Measurements from ENCODE around the gene PTRHD1.

The PTRHD1 gene

DNA sequence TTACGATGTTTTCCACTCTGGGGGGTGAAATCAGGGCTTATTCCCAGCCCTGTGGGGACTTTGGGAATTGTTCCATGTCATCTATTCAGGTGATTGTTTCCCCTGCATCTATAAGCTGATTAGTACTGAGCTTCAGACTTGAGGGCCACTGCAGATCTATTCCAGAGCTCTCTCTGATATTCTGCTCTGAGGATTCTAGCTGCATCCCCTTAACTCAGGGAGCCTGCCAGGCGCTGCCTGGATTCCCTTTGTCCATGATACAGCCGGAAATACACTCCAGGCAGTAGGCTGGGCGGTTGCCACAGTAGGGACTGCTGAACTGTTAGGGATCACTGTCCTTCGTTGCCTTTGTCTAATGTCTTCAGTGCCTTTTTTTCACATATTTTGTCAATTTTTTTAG, 31.3 kb downstream of the PTRHD1 start:
- DNase-seq (ENCODE audit: low read depth in 2 of 2): no peak

DNA sequence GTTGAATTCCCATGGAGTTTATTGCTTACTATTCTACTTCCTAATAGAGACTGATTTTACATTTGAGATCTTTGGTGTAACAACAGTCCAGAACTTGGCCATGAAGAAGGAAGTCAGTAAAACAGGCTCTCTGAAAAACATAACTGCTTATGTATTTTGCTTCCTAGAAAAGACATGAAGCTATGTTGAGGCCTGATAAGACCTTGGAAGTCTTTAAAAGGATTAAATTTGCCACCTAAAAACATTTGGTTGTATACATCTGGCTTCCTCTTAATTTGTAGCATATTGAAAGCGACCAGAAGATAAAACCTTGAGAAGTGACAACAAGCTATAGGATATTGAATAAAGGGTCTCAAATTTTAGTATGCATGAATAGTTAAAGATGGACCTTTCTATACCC, 36.4 kb downstream of the PTRHD1 start:
- DNase-seq (ENCODE audit: low read depth in 2 of 2): no peak

GRCh38 chr2:24754985-24755705, 38.0 kb downstream of the PTRHD1 start:
- no peak for DNase-seq (ENCODE audit: low read depth in 2 of 2)

DNA sequence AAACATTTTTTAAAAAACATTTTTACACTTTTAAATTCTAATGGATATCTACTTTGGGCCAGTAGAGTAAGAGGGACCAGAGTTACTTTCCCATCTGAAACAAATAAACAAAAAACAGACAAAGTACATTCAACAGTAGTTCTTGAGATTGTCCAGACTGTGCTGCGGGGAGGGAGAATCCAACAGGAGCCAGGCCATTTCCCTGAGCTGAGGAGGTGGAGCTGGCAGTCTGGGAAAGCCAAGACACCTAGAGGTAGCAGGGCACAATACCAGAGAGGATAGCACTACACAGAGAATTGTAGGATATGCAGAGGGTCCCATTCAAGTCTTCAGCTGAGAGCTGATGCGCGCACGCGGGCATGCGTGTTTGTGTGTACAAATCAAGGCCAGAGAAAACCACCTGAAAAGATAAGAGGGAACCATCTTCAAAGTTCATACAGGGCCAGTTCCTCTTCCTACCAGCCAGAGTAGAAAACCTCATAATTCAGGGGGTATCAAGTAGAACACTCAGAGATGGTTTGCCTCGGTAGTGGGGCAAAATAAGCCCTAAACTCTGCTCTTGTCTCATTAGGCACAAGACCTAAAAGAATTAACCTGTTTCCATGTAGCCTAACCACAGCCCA, 44.0 kb downstream of the PTRHD1 start:
- DNase-seq (ENCODE audit: low read depth in 2 of 2): no peak

DNA sequence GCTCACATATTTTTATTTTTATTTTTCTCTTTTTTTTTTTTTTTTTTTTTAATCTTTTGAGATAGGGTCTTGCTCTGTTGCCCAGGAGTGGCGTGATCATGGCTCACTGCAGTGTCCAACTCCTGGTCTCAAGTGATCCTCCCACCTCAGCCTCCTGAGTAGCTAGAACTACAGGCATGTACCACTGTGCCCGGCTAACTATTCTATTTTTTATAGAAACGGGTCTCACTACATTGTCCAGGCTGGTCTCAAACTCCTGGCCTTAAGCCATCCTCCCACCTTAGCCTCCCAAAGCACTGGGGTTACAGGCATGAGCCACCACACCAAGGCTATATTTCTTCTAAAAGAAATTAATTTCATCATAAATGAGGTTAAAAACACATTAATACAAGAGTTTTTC, 45.9 kb downstream of the PTRHD1 start:
- DNase-seq (ENCODE audit: low read depth in 2 of 2): no peak

DNA sequence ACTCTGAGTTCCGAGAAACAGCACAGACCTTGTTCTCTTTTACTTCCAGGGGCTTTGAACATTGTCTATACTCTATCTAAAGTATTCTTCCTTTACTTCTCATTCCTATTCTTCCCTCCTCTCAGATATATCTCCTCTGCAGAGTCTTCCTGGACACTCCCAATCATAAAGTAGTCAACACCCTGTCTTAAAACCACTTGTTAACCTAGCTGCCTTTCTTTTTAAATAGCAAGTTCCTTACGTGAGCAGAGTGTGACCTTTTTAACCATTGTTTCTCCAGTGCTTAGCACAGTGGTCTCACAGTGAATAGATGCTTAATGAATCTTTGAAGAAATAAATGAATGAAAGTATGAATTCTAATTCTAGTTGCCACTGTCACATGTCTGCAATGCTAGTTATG, 47.4 kb downstream of the PTRHD1 start:
- DNase-seq (ENCODE audit: low read depth in 2 of 2): no peak

DNA sequence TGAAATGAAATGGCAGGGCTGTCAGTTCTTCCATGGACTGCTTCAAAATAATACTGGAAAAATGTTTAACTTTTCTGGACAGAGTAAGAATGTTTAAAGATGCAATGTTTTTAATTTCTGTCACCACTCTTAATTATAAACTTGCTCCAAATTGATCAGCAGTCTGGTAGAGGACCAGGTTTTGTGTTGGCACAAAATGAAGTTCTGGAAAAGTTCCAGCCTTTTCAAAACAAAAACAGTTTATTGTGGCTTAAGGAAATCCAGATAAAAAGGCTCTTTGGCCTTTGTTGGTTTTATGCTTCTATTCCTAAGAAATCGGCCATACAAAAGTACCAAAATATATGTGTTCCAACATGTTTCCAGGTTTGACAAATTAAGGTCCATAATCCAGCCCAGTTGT, 48.8 kb downstream of the PTRHD1 start:
- DNase-seq (ENCODE audit: low read depth in 2 of 2): no peak

DNA sequence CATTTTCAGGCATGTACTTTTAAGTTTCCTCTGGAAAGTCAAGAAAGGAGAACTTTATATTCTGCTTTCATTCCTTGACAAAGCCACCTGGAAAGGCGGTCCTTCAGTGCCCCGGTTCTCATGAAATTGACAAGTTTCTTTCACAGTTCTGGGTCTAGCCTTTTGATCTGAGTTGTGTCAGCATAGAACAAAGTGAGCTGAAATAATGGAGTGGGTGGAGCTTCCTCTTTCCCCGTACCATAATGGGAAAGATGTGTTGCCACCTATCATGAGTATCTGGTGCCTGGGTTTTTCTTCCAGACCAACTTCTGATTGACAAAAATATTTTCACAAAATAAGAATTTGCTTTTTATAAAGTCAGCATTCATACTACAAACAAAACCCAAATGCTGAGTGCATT, 49.3 kb downstream of the PTRHD1 start:
- DNase-seq (ENCODE audit: low read depth in 2 of 2): no peak

GRCh38 chr2:24742730-24743129, 50.5 kb downstream of the PTRHD1 start:
- DNase-seq (ENCODE audit: low read depth in 2 of 2): no peak

DNA sequence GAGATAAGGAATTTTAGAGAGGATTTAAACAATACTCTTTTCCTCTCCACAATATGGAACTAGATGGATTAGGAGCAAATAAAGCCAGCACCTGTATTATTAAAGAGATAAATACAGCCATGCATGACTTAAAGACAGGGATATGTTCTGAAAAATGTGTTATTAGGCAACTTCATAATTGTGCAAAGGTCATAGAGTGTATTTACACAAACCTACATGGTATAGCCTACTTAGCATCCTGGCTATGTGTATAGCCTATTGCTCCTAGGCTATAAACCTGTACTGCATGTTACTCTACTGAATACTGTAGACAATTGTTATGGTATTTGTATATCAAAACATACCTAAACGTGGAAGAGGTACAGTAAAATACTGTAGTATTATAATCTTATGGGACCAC, 53.0 kb downstream of the PTRHD1 start:
- DNase-seq (ENCODE audit: low read depth in 2 of 2): no peak

Measured in fibroblast of skin of left biceps (primary cell).